ENCODE results near the gene TSC22D1.

GRCh38 chr13:44413095-44413494, 163.0 kb downstream of the TSC22D1 start:
- no peak for TF ChIP-seq EZH2phosphoT487 (conservative IDR thresholded peaks at IDR 0.05; ENCODE audit: low read length)
- TF ChIP-seq CTCF (IDR thresholded peaks at IDR 0.05; ENCODE audit: insufficient read depth, low read length, poor library complexity, severe bottlenecking), result no peak

All from SU-DHL-6 (cell line).